ENCODE results near the gene OMD. TPM values are rescaled to one million over a fixed set of nuclear protein-coding genes. Genes with fewer than 3 reads are reported as not detected.

Gene OMD
- total RNA-seq, 1 experiment from 2014 or later = 0.14 TPM

- no peak for DNase-seq
- CTCF ChIA-PET = no interaction called here
- Mint-ChIP-seq H3K4me1 (ENCODE audit: low read depth, unreplicated experiment) (no peaks in the 10 kb centered on the region), H3K27me3 (ENCODE audit: unreplicated experiment) (no peaks in the 10 kb centered on the region), H3K4me3 (ENCODE audit: low read depth, unreplicated experiment) (no peak overlapping the region), H3K36me3 (ENCODE audit: insufficient read depth, unreplicated experiment) (no peaks in the 10 kb centered on the region), H3K9me3 (ENCODE audit: low read depth, unreplicated experiment) (no peaks in the 10 kb centered on the region), H3K27ac (ENCODE audit: unreplicated experiment) (no peak overlapping the region)
- intact Hi-C loops (cut with micrococcal nuclease; ENCODE audit: unreplicated experiment) = no loop called here
- BruUV-seq (replicated peaks) = no TSS peak
- TF ChIP-seq CTCF (IDR thresholded peaks at IDR 0.05; ENCODE audit: unreplicated experiment) = no peak
Measured at GRCh38 chr9:92381775-92382174, 42.5 kb downstream of the OMD start.

- Mint-ChIP-seq H3K4me3 (ENCODE audit: low read depth, unreplicated experiment) (no peak overlapping the region), H3K4me1 (ENCODE audit: low read depth, unreplicated experiment) (no peaks in the 10 kb centered on the region), H3K36me3 (ENCODE audit: insufficient read depth, unreplicated experiment) (no peaks in the 10 kb centered on the region), H3K27me3 (ENCODE audit: unreplicated experiment) (no peaks in the 10 kb centered on the region), H3K9me3 (ENCODE audit: low read depth, unreplicated experiment) (no peaks in the 10 kb centered on the region), H3K27ac (ENCODE audit: unreplicated experiment) (no peak overlapping the region)
- no peak for TF ChIP-seq CTCF (IDR thresholded peaks at IDR 0.05; ENCODE audit: unreplicated experiment)
- no TSS peak for BruUV-seq (replicated peaks)
- no peak for DNase-seq
- intact Hi-C loops (cut with micrococcal nuclease; ENCODE audit: unreplicated experiment) = no loop called here
- CTCF ChIA-PET = no interaction called here
Measured at GRCh38 chr9:92380603-92381002, 43.7 kb downstream of the OMD start.

GRCh38 chr9:92378865-92379560 is 45.3 kb downstream of the OMD start:
- no peak for DNase-seq
- no peaks in the 10 kb centered on the region for H3K9me3 Mint-ChIP-seq (ENCODE audit: low read depth, unreplicated experiment)
- H3K36me3 Mint-ChIP-seq (ENCODE audit: insufficient read depth, unreplicated experiment) = no peaks in the 10 kb centered on the region
- intact Hi-C loops (cut with micrococcal nuclease; ENCODE audit: unreplicated experiment) = no loop called here
- no peak for TF ChIP-seq CTCF (IDR thresholded peaks at IDR 0.05; ENCODE audit: unreplicated experiment)
- H3K4me1 Mint-ChIP-seq (ENCODE audit: low read depth, unreplicated experiment) = no peaks in the 10 kb centered on the region
- no TSS peak for BruUV-seq (replicated peaks)
- H3K27me3 Mint-ChIP-seq (ENCODE audit: unreplicated experiment) = no peaks in the 10 kb centered on the region
- H3K4me3 Mint-ChIP-seq (ENCODE audit: low read depth, unreplicated experiment) = no peak overlapping the region
- CTCF ChIA-PET = no interaction called here
- H3K27ac Mint-ChIP-seq (ENCODE audit: unreplicated experiment) = no peak overlapping the region

GRCh38 chr9:92377876-92378275 is 46.4 kb downstream of the OMD start:
- no TSS peak for BruUV-seq (replicated peaks)

More at GRCh38 chr9:92377876-92378275, 46.4 kb downstream of the OMD start:
- DNase-seq = no peak
- no peak for TF ChIP-seq CTCF (IDR thresholded peaks at IDR 0.05; ENCODE audit: unreplicated experiment)
- H3K4me3 Mint-ChIP-seq (ENCODE audit: low read depth, unreplicated experiment) = no peak overlapping the region
- H3K27me3 Mint-ChIP-seq (ENCODE audit: unreplicated experiment) = no peaks in the 10 kb centered on the region
- no peaks in the 10 kb centered on the region for H3K4me1 Mint-ChIP-seq (ENCODE audit: low read depth, unreplicated experiment)
- H3K27ac Mint-ChIP-seq (ENCODE audit: unreplicated experiment) = no peak overlapping the region
- no peaks in the 10 kb centered on the region for H3K36me3 Mint-ChIP-seq (ENCODE audit: insufficient read depth, unreplicated experiment)
- CTCF ChIA-PET = no interaction called here
- intact Hi-C loops (cut with micrococcal nuclease; ENCODE audit: unreplicated experiment) = no loop called here
- H3K9me3 Mint-ChIP-seq (ENCODE audit: low read depth, unreplicated experiment) = no peaks in the 10 kb centered on the region

All from Calu3 (cell line).